HG02642 (cell line): ENCODE data around the gene C8G.

Source experiments
- ATAC-seq: cut with Tn5 transposase; IDR thresholded peaks from one replicate; pipeline ENCODE4 v1.9.1; 2021; ENCODE audit warnings: mild to moderate bottlenecking; ENCODE audit not compliant: unreplicated experiment, poor library complexity

Gene C8G

DNA sequence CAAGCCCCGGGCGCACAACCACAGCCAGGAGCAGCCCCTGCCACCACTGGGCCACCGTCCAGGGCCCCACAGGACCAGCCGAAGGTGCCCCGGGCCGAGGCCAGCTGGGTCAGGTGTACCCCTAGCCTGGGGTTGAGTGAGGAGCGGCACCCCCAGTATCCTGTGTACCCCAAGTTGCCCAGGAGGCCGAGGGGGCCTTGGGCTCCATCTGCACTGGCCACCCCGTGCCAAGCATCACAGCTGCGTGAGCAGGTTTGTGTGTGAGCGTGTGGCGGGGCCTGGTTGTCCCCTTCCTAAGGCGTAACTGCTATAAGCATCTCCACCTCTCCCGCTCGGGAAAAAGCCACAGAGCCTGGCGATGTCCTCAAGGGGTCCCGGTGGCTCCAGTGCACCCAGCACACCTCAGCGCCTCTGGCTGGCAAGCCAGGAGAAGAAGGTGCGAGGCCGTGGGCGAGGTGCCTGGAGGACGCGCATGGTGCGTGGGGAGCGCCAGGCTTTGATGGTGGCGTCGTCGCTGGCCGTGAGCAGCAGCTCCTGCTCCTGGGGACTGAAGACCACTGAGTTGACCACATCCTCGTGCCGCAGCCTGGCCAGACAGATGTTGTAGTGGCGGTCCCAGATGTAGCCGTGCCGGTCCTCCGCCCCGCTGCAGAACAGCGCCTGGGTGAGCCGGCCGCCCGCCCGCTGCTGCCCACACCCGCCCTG, 4.4 kb upstream of the C8G start:
- no peak for ATAC-seq

DNA sequence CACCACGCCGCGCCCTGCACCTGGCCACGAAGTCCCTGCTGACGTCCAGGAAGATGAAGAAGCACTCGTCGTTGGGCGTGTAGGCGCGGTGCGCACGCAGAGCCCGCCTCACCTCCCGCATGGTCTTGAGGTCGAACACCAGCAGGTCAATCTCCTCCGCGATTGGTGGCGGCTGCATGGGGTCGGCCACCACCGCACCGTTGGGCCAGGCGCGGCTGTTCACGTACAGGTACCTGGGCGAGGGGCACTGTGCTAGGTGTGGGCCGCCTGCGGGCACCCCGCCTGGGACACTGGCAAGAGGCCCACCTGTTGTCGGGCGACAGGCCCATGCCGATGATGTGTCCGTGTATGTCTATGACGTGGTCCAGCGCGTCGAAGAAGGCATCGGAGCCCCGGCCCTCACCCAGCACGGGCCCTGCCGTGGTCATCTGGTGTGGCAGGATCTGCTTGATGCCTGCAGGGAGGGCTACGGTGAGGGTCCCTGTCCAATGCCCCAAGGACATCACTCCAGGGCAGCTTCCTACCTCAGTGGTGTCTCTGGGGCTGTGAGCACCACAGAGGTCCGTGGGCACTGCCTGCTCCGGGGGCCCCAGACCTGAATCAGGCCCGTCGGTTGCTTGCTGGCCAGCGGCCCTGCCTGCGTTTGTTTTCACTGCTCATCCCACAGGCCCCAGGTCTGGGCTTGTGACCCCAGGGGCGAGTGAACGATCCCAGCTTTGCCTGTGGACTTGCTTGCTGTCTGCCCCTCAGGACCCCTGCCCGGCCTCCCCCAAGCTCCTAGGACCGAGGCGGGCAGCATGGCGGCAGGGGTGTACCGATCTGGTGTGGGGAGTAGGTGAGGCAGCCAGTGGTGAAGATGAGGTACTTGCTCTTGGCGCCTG, 3.6 kb upstream of the C8G start:
- ATAC-seq: no peak

DNA sequence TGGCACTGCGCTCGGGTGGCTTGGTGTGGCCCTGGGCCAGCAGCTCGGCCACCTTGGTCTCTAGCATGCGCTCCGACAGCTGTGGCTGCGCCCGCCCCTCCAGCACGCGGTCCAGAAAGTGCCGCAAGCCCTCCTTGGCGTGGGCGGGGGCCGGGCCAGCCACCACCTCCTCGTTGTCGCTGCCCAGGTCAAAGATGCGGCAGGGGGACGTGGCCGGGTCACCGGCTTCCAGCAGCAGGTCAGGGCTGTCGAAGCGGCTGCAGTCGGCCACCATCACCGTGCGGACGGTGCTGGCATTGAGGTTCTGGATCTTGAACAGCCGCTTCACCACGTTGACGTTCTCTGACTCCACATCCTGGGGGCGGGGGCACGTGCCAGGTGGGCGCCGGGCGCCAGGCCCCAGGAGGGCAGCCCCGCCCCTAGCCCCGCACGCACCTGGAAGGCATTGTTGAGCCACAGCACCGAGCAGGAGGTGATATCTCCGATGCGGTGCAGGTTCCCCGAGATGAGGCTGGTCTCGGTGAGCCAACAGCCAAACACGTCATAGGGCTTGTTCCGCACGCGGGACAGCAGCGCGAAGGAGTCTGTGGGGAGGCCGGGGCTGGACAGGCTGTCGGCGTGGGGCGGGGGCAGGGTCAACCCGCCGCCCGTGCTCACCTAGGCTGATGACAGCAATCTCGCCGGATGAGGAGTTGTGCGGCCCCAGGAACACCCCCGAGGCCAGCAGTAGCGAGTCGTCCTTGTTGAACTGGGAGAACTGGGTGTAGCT, 2.7 kb upstream of the C8G start:
- no peak for ATAC-seq

DNA sequence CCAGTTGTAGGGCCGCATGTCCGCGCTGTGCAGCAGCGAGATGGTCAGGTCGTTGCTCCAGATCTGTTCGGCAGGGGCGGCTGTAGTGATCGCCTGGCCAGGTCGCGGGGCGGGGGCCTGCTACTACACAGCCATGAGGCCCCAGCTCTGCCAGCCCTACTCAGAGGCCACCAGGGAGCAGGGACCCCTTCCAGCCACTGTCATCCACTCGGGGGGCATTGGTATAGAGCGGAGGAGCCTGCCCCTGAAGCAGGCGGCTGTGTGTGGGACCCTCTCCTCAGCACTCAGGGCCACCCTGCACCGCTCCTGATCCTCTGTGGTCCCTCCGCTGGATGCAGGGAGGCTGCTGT, 2.2 kb upstream of the C8G start:
- ATAC-seq: no peak

DNA sequence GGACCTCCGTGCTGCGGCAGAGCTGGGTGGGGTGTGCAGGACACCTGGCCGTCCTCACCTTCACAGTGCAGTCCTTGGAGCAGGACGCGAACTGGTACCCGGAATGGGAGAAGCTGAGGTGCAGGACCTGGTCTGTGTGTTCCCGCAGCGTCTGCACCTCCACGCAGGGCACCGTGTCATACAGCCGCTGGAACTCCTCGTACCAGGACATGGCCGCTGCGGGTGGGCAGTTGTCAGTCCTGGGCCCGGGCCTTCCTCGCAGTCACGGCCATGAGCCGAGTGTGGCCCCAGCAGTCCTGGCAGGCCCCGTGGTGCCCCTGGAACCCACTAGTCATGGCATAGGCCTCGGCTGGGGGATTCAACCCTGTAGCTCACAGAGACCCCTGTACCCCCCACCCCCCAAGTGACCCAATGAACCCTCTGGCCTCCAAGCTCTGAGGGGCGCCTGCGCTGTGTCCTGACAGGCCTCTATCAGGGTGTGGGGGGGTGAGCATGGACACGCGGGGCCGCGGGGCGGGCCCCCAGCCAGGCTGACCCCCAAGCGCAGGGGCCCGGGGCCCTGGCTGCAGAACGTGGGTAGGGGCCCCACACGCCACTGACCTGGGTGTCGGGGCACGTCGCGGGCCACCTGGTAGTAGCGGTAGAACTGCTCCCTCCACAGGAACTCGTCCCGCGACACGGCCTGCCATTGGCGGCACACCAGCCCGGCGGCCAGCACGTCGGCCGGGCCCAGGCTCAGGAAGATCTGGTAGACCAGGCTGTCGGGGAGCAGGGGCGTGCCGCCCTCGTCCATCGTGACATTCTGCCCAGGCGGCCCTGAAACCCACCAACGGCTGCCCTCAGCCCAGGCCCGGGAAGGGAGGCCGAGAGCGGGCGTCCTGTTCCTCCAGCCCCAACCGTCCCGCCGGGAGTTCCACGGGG, 1.5 kb upstream of the C8G start:
- ATAC-seq: peak; percentile 2

DNA sequence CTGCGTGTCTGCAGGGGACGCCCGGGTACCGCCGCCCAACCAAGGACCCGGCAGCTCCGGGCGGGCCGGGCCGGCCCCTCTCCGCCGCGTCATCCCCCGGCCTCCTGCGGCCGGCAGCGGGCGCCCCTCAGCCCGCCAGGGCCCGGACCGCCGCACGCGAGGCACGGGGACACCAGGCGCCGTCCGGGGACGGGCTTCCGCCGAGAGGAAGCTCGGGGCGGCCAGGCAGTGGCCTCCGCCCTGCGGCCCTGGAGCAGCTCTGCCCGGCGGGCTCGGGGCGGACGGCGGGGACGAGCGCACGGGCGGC, 878 bp upstream of the C8G start:
- peak; percentile 44 for ATAC-seq

DNA sequence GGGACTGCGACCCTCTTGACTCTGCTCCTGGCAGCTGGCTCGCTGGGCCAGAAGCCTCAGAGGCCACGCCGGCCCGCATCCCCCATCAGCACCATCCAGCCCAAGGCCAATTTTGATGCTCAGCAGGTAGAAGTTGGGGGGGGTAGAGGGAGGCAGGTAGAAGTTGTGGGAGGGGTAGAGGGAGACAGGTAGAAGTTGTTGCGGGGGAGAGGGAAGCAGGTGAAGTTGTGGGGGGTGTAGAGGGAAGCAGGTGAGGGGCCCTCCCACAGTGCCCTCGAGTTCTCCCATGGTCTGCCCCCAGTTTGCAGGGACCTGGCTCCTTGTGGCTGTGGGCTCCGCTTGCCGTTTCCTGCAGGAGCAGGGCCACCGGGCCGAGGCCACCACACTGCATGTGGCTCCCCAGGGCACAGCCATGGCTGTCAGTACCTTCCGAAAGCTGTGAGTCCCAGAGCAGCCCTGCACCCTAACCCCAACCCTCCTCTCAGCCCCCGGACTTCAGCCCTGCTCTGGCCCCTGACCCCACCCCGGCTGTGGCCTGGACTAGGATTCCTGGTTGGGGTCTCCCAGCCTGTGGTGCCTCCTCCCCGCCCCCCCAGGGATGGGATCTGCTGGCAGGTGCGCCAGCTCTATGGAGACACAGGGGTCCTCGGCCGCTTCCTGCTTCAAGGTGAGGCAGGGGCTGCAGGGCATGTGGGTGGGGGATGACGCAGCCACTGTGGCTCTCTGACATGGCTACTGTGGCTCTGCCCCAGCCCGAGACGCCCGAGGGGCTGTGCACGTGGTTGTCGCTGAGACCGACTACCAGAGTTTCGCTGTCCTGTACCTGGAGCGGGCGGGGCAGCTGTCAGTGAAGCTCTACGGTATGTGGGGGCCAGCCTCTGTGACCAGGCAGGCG, 537 bp downstream of the C8G start:
- no peak for ATAC-seq

DNA sequence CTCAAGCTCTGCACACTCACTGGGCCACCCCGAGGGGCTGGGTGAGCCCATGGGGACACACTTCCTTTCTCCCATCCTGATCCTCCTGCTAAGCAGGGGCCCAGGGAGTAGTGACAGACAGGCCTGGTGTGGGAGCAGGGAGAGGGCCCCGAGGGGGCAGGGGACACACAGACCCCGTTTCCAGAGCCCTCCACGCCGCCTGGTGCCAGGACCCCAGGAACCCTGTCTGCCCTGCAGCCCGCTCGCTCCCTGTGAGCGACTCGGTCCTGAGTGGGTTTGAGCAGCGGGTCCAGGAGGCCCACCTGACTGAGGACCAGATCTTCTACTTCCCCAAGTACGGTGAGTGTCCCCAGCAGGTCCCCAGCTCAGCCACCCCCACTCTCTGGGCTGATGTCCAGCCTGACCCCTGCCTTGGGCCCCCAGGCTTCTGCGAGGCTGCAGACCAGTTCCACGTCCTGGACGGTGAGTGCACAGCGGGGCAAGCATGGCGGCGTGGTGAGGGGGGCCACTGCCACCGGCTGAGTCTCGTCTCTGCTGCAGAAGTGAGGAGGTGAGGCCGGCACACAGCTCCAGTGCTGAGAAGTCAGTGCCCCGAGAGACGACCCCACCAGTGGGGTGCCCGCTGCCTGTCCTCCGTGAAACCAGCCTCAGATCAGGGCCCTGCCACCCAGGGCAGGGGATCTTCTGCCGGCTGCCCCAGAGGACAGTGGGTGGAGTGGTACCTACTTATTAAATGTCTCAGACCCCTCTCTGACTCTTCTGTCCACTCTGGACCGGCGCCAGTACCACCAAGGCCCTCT, 1.4 kb downstream of the C8G start:
- no peak for ATAC-seq

DNA sequence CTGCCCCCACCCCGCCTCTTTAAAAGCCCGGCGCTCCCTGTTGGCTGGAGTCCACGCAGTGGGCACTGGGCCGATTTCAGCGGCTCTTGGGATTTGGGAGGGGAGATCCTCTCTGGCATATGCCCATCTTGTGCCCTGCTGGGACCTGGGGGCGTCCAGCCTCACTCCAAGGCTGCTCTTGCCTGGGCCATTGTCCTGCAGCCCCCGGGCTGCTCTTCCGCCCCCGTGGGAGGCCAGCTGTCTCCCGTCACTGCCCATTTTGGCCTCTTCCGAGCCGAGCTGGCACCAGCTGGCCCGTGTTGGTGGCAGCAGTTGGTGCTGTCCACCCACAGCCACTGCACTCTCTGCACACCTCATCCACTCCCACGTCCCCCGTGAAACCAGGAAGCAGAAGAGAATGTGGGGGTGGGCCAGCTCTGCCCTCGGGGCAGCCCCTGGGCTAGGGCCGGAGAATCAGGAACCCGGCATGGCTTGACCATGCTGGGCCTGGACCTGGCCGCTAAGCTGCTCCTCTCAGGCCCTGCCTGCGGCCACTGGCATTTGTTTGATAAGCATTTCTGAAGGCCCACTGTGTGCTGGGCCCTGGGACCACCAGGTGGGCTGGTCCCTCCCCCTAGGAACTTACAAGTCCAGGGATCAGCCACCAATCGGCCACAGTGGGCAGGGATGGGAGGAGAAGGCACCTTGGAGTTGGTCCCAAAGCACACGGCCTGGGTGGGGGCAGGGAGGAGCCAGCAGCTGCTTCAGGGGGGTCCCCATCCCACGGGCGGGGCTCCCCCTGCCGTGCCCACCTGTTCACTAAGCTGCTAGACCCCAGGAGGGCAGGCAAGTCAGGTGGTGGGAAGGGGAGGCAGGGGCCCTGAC, 2.2 kb downstream of the C8G start:
- no peak for ATAC-seq

DNA sequence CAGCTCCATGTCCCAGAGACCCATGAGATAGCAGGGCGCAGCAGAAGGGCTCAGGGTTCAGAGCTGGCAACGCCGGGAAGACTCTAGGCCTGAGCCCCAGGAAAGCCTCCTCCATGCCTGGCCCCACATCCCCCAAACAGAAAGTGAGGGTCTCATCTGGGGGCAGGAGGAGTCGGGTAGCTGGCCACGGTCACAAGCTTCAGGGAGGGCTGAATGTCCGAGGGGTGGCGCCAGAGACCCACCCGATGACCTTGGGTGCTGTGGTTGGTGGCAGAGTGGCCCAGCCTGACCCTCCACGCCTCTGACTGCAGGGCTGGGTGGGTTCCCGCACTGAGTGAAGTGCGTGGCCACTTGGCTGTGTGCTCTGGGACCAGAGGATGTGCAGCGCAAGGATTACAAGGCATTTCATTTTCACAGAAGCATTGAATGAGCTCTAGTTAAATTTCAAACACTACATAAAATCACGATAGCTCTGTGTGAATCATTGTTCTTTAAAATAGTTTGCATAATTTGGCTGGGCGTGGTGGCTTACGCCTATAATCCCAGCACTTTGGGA, 3.0 kb downstream of the C8G start:
- ATAC-seq: no peak

DNA sequence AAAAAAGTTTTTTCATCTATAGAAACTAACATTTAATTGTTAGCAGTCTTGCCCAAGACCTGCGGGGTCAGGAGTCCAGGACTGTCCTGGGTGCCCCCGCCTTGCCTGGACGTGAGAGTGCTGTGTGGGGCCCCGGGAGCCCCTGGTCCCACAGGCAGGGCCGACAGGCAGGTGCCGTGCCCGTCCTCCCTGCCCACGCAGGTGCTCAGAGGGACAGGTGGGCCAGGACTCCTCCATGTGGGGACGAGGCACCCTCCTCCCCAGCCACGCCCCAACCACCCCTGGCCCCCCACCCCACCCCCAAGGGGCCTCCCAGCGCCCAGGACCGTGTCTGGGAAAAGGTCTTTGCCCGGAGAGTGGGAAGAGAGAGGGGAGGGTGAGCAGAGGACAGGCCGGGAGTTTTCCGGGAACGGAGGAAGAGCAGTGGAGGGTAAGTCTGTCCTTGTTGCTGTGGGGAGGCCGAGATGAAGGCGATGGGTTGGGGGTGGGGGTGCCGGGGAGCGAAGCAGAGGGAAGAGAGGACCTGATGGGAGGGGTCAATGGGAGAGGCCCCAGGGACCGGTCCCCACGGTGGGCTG, 4.3 kb downstream of the C8G start:
- no peak for ATAC-seq

DNA sequence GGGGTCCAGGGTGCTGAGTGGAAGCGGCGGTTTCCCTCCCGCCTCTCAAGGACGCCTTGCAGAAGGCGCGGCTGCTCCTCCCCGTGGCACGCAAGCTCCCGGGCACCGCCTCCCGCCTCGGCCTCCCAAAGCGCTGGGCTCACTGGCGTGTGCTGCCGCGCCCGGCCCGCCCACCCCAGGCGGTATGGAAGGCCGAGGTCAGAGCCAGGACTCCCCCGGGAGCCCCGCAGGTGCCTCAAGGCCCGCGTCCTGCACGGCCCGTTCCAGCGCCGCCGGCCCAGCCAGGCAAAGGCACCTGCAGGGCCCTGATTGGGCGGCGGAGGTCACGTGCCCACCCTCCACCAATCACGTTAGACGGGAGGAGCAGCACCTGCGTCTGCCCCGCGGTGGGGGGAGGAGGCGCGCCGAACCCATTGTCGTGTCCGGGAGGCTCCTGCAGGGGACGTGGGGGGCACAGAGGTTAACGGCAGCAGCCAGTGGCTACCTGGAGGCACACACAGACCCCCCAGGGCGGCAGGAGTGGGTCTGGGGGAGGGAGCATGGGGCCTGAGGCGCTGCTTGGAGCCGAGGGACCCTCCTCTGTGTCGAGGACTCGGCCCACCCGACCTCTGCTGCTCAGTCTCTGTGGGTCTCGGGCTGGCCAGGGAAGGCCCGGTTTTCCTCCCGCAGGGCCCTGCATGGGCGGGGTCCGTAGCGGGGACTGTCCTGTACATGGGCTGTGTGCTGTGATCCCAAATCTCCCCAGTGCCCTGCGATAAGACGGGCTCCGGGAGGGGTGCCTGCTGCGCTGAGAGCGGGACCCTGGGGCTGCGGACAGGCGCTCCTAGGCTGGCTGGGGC, 5.0 kb downstream of the C8G start:
- peak; percentile 84 for ATAC-seq

DNA sequence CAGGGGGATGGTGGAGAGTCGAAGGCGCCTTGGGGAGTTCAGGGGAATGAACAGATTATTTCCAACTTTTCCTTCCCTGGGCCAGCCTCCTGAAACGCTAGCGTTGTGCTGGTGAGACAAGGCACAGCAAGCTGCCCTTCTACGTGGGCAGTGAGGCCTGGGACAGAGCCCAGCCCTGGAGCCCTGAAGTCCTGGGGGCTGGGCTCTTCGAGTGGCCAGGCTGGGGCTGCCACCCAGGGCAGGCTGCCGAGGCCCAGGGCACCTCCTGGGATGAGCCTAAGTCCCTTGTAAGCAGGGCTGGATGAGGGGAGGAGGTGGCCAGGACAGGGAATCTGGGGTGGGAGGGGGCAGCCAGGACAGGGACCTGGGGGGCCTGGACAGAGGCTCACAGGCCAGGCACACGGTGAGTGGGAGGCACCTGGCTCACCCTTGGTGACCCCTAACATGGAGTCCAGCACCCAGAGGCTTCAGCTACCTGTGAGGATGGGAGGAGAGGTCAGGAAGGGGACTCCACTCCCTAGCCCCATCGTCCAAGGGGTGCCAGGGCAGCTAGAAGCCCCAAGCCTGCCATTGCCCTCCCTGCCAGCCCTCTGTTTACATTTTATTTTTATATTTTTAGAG, 5.7 kb downstream of the C8G start:
- ATAC-seq: no peak

DNA sequence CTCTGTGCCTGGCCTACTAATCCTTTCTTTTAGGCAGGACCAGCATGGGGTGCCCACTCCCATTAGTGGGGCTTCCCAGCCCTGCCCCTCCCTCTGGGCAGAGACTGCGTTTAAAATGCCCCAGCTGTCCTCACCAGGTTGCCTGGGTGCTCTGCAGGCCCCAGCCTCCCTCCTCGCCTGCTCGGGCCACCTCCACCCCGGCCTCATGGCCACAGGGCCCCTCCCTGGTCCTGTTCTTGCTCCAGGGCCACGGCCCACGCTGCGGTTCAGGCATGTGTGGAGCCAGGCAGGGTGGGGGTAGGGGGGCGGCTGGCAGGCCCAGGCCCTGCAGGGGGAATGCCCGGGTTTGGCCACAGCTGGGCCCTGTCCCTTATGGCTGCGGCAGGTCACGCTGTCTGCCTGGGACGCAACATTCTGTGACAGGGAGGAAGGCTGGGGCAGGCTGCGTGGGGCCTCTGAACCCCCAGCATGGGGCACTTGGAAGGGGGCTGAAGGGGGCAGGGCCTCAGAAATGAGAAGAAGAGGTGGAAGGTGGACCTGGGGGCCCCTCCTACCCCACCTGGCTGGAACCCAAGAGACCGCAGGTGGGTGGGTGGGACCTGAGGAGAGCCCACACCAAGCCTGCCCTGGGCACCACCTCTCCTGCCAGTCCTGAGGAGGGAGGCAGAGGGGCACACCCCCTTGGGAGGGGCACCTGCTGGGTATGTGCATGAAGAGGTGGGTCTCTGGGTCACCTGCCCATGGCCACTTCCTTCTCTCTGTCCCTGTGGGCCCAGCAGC, 6.7 kb downstream of the C8G start, which contains the start of gene LCN12:
LCN12 (plus strand) TSS at position 733 of the 780 bp plus-strand sequence. CDS start 55 bp downstream, outside the sequence.
- ATAC-seq: no peak
